HPDE6-E6E7 (cell line): ENCODE results near the gene LDHB.
"Not testable (repeated sequence)": the region's sequence is repeated elsewhere in the genome, so short reads cannot be mapped to it uniquely, and the experiment has no call there.

Experiments
- DNase-seq: peaks from one replicate; pipeline ENCODE4 v3.0.0; 2011; ENCODE audit warnings: missing footprints; ENCODE audit errors: extremely low spot score

Gene LDHB

GRCh38 chr12:21607701-21608100 lies 49.9 kb downstream of the LDHB start:
- DNase-seq, result no peak

DNA sequence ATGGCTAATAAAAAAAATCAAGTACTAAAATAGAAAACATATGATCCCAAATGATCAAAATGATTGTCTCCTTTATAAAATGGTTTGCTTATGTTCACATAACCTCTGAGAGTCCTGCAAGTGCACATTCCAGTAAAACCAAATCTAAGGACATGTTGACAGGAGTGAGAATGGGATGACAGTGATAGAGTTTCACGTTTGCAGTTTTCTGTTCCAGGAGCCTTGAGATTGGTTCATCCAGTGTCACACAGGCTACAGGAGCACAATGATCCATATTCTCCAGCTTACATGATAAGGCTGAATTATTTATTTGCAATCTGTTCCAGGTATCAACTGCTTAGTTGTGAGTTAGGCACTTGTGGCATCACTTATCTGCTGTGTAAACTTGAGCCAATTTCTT lies 51.5 kb downstream of the LDHB start:
- DNase-seq, result no peak

GRCh38 chr12:21604245-21605101 lies 53.2 kb downstream of the LDHB start, which contains the start of gene GYS2:
GYS2 (minus strand) TSS chr12:21604847; CDS start chr12:21604592, 255 bp downstream.
- no peak for DNase-seq

DNA sequence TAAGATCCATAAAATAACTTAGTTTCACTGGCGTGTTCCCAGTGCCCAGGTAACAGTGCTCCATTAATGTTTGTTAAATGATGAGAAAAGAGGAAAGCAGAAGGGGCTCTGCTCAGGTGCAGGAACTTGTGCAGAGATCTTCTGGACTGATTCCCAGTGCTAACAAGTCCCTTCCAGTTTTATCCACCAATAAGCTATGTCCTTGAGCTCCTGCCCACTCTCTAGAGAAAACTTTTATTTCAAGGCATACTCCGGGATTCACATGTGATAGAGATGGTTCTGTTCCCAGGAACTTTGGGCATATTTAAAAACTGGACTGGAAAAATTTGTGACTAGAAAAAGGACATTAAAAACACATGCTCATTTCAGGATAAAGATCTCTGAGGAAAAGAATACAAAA lies 54.9 kb downstream of the LDHB start:
- no peak for DNase-seq

DNA sequence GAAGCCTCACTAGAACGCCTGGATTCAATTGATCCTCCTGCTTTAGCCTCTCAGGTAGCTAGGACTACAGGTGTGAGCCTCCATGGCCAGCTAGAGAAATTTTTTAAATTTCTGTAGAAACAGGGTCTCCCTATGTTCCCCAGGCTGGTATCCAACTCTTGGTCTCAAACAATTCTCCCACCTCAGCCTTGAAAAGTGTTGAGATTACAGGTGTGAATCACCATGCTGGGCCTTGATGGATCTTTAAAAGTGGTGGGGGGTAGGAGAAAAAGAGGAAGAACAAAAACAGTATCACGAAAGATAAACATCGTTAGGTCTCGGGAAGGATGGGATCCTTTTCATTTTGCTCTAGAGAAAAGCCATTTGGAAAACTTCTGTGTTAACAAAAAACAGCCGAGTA lies 57.4 kb downstream of the LDHB start:
- DNase-seq, result no peak

DNA sequence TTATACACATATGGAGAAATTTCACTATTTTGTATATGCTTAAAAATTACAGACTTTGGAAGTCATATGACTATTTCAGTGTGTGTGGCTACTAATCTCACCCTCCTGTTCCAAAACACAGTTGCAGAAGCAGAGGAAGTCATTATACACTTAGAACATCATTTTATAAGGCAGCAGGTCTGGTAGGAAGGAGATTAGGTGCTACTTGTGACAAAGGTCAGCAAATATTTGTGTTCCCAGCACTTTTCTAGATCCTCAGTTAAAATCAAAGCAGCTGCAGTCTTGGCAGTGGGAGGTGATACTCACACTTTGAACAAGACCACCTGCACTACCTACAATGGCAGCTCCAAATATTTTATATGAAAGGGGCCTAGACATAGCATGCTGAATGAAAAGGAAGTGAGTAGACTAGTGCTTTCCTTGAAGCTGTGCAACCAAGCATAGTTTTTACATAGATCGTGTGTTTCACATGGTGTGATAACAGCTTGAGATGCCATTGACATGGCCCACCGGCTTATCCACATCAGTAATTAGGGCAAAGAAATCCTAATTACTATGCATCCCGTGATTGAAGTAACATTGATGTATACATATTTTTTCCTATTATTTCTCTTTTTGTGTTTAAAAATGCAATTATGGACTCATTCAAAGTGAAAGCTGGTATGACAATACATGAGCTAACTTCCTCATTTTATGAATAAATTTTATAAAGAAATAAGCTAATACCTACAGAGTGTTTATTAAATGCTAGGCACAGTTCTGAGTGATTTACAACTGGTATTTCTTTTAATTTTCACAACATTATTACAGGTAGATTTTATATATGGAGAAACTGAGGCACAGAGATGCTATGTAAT lies 58.3 kb downstream of the LDHB start:
- no peak for DNase-seq

DNA sequence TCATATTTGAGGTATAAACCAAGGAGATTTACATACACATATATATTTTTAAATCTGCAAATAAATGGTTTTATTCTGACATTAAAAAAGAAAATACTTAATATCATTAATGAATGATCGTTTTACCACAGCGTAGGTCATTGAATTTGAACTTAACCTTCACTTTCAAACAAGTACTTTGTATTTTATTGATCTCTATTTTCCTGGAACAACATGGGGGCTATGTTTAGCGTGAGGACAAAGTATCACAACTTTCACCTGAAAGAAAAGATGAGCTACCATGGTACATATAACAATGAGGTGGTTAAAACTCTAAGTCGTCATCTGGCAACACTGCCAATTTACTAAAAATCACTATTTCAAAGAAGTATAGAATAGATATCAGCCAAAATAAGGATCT lies 59.0 kb downstream of the LDHB start:
- DNase-seq, result no peak

DNA sequence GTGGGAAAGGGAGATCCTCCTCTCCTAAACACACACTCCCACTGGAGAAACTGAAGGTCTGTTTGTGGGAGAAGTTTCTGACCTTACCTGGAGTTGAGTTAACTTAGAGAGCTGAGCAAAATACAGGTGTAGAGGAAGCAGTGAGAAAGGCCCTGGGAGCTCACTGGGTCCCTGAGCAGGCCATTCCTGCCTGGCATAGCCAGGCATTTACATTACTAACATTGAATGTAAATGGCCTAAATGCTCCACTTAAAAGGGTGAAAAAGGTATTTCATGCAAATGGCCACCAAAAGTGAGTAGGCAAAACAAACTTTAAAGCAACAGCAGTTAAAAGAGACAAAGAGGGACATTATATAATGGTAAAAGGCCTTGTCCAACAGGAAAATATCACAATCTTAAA lies 62.3 kb downstream of the LDHB start:
- DNase-seq, result not testable (repeated sequence)

GRCh38 chr12:21585485-21585884 lies 72.2 kb downstream of the LDHB start:
- no peak for DNase-seq
